Measurements from ENCODE around the gene ZBTB16.

The ZBTB16 gene

GRCh38 chr11:114064216-114064615, 4.7 kb downstream of the ZBTB16 start:
- no peak for DNase-seq (ENCODE audit: low read depth in 3 of 3, low spot score in 1 of 3)

GRCh38 chr11:114065094-114065493, 5.6 kb downstream of the ZBTB16 start:
- no peak for DNase-seq (ENCODE audit: low read depth in 3 of 3, low spot score in 1 of 3)

- no peak for DNase-seq (ENCODE audit: low read depth in 3 of 3, low spot score in 1 of 3)
Measured at GRCh38 chr11:114066046-114066648, 6.6 kb downstream of the ZBTB16 start.

- no peak for DNase-seq (ENCODE audit: low read depth in 3 of 3, low spot score in 1 of 3)
Measured at GRCh38 chr11:114068327-114068726, 8.8 kb downstream of the ZBTB16 start.

- DNase-seq (ENCODE audit: low read depth in 3 of 3, low spot score in 1 of 3), result no peak
Measured at GRCh38 chr11:114070464-114071139, 11.1 kb downstream of the ZBTB16 start.

GRCh38 chr11:114073007-114073827, 13.7 kb downstream of the ZBTB16 start:
- DNase-seq (ENCODE audit: low read depth in 3 of 3, low spot score in 1 of 3), result no peak

- no peak for DNase-seq (ENCODE audit: low read depth in 3 of 3, low spot score in 1 of 3)
Measured at GRCh38 chr11:114073828-114074381, 14.4 kb downstream of the ZBTB16 start.

- DNase-seq (ENCODE audit: low read depth in 3 of 3, low spot score in 1 of 3), result no peak
Measured at GRCh38 chr11:114074546-114075343, 15.2 kb downstream of the ZBTB16 start.

GRCh38 chr11:114075344-114075610, 15.8 kb downstream of the ZBTB16 start:
- no peak for DNase-seq (ENCODE audit: low read depth in 3 of 3, low spot score in 1 of 3)

GRCh38 chr11:114075891-114076441, 16.5 kb downstream of the ZBTB16 start:
- no peak for DNase-seq (ENCODE audit: low read depth in 3 of 3, low spot score in 1 of 3)

GRCh38 chr11:114076921-114077331, 17.4 kb downstream of the ZBTB16 start:
- no peak for DNase-seq (ENCODE audit: low read depth in 3 of 3, low spot score in 1 of 3)

GRCh38 chr11:114077482-114078305, 18.2 kb downstream of the ZBTB16 start:
- no peak for DNase-seq (ENCODE audit: low read depth in 3 of 3, low spot score in 1 of 3)

GRCh38 chr11:114078423-114078822, 18.9 kb downstream of the ZBTB16 start:
- no peak for DNase-seq (ENCODE audit: low read depth in 3 of 3, low spot score in 1 of 3)

GRCh38 chr11:114079511-114080065, 20.1 kb downstream of the ZBTB16 start:
- no peak for DNase-seq (ENCODE audit: low read depth in 3 of 3, low spot score in 1 of 3)

- no peak for DNase-seq (ENCODE audit: low read depth in 3 of 3, low spot score in 1 of 3)
Measured at GRCh38 chr11:114080219-114080618, 20.7 kb downstream of the ZBTB16 start.

- DNase-seq (ENCODE audit: low read depth in 3 of 3, low spot score in 1 of 3), result no peak
Measured at GRCh38 chr11:114080769-114081168, 21.3 kb downstream of the ZBTB16 start.

- no peak for DNase-seq (ENCODE audit: low read depth in 3 of 3, low spot score in 1 of 3)
Measured at GRCh38 chr11:114081641-114082414, 22.3 kb downstream of the ZBTB16 start.

- no peak for DNase-seq (ENCODE audit: low read depth in 3 of 3, low spot score in 1 of 3)
Measured at GRCh38 chr11:114082415-114082748, 22.9 kb downstream of the ZBTB16 start.

GRCh38 chr11:114082767-114083181, 23.3 kb downstream of the ZBTB16 start:
- DNase-seq (ENCODE audit: low read depth in 3 of 3, low spot score in 1 of 3), result no peak

Measured in stimulated activated CD4-positive, alpha-beta T cell treated with anti-CD3 and anti-CD28 coated beads, TNF-alpha, amount 100 ng/mL, for 1 hour (primary cell).